Measurements from ENCODE around the gene LDLRAD2. TPM values are rescaled to one million over a fixed set of nuclear protein-coding genes. Genes with fewer than 3 reads are reported as not detected.

LDLRAD2 gene
- total and polyA plus RNA-seq, 2 of the 8 experiments (the other 6 are each of a cell fraction or from before 2014, with no cell fraction given): 0.48 to 0.74 TPM

DNA sequence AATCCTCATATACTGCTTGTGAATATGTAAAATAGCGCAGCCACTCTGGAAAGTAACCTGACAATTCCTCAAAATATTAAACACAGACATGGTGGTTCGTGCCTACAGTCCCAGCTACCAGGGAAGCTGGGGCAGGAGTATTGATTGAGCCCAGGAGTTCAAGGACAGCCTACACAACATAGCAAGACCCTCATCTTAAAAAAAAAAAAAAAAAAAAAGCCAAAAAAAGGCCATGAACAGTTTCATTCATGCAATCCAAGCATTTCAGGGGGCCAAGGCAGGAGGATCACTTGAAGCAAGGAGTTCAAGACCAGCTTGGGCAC lies 33.7 kb upstream of the LDLRAD2 start:
- Histone ChIP-seq H3K14ac (ENCODE audit: insufficient read length) (no peak overlapping the region), H3K79me1 (ENCODE audit: low read depth, low read length) (no peaks in the 10 kb centered on the region; the same call in 1 of the 2 replicates), H4K20me1 (replicated peaks in 1 of 2; ENCODE audit: control insufficient read depth in 1 of 2, insufficient read depth in 2 of 2, low read length in 2 of 2) (peaks cover 3 to 8% of the 10 kb centered on the region in 2 experiments), H2BK20ac (ENCODE audit: low read length) (no peak overlapping the region), H3K18ac (ENCODE audit: extremely low read depth, low read length) (no peak overlapping the region), H3K27me3 (replicated peaks in 1 of 4; ENCODE audit: control insufficient read depth in 3 of 4, extremely low read depth in 1 of 4, insufficient read depth in 3 of 4, low read length in 3 of 4) (no peaks in the 10 kb centered on the region), H3K23ac (ENCODE audit: insufficient read length) (no peak overlapping the region), H3K4me3 (ENCODE audit: extremely low read depth in 1 of 4, insufficient read depth in 2 of 4, low read depth in 3 of 4, low read length in 4 of 4) (no peak overlapping the region), H3K4me2 (ENCODE audit: insufficient read depth in 1 of 2, low read depth in 2 of 2, low read length in 2 of 2) (no peak overlapping the region), H4K91ac (replicated peaks; ENCODE audit: insufficient read length, low read length) (no peak overlapping the region), H3K27ac (ENCODE audit: low read depth, low read length) (no peak overlapping the region), H3K23me2 (ENCODE audit: low read depth, low read length) (peaks cover 3% of the 10 kb centered on the region), H3K9me3 (ENCODE audit: insufficient read depth in 2 of 2, low read depth in 1 of 2, low read length in 1 of 2) (0 out of 4 replicates have a peak, but pooled peaks cover 0 to 2% of the 10 kb centered on the region in 2 experiments), H3K79me2 (ENCODE audit: control insufficient read depth in 1 of 2, insufficient read depth in 2 of 2, low read length in 2 of 2) (peaks cover 58 to 92% of the 10 kb centered on the region in 2 experiments), H2AFZ (ENCODE audit: low read length) (no peak overlapping the region), H2AK5ac (ENCODE audit: low read depth, low read length) (no peak overlapping the region), H4K5ac (ENCODE audit: insufficient read length, low read depth, low read length) (no peak overlapping the region), H3K4me1 (replicated peaks in 1 of 4; ENCODE audit: control insufficient read depth in 3 of 4, insufficient read depth in 4 of 4, low read length in 3 of 4) (no peaks in the 10 kb centered on the region), H2BK120ac (replicated peaks; ENCODE audit: low read depth, low read length) (no peak overlapping the region), H2BK15ac (ENCODE audit: low read length) (no peak overlapping the region), H4K8ac (ENCODE audit: extremely low read depth, insufficient read depth, low read length) (no peak overlapping the region), H3K9ac (replicated peaks in 1 of 4; ENCODE audit: extremely low read depth in 1 of 4, low read depth in 3 of 4, low read length in 3 of 4) (no peak overlapping the region), H2BK5ac (ENCODE audit: low read depth, low read length) (no peak overlapping the region), H3K4ac (replicated peaks; ENCODE audit: insufficient read length, low read depth, low read length) (no peak overlapping the region), H2BK12ac (ENCODE audit: low read depth, low read length) (no peak overlapping the region), H3K36me3 (ENCODE audit: control insufficient read depth in 2 of 4, insufficient read depth in 4 of 4, low read length in 3 of 4) (no peaks in the 10 kb centered on the region), H3K56ac (replicated peaks; ENCODE audit: insufficient read length, low read depth, low read length) (no peak overlapping the region)
- FAIRE-seq (no peak), DNase-seq (ENCODE audit: low read depth in 1 of 2, low spot score in 2 of 2) (no peak)
- TF ChIP-seq GABPA (IDR thresholded peaks at IDR 0.05; ENCODE audit: borderline replicate concordance, insufficient read depth, low read length) (no peak), BACH1 (IDR thresholded peaks at IDR 0.05; ENCODE audit: low read length) (no peak), RXRA (IDR thresholded peaks at IDR 0.05; ENCODE audit: insufficient read depth, low read depth, low read length) (no peak)
- POLR2A ChIA-PET (ENCODE audit: partially characterized antibody): no interaction called here
- WGBS, 2 experiments (ENCODE audit: extremely low coverage in 1 of 2, insufficient coverage in 1 of 2, insufficient read length in 1 of 2, insufficient replicate concordance in 2 of 2, low coverage in 1 of 2, low lambda C conversion rate in 2 of 2, missing lambda C conversion rate in 1 of 2): 75% methylated on average over 2 of the region's 2 CpGs; no CpG with 5 or more reads in 1 of the 2 experiments
- CTCF ChIA-PET (ENCODE audit: partially characterized antibody): no interaction called here

All from H1 (cell line).